Body of pancreas (tissue), 4 donors: ENCODE results near the gene TXNIP. TPM values are rescaled to one million over a fixed set of nuclear protein-coding genes. Genes with fewer than 3 reads are reported as not detected.
A peak's percentile ranks its signal among the peaks of the same experiment; 100 is the strongest.

Source experiments
- ATAC-seq: fragments of 150-250 bp; one replicate; pipeline ENCODE4 v1.9.1; 2016
- DNase-seq, 4 donors: peaks; one replicate each; pipeline ENCODE4 v3.0.0-alpha.2; 2019
- H3K27ac ChIP-seq, 4 donors: fragments of 200-600 bp; sonication (generic); 1 replicate in 3 of 4; 2 replicates in 1 of 4; pipeline versions ENCODE4 v1.5.1 to v1.6.1; 2016 to 2019; ENCODE audit warnings: mild to moderate bottlenecking in 1 of 4, mixed read lengths in 1 of 4, moderate library complexity in 1 of 4
- H3K27me3 ChIP-seq, 2 donors: fragments of 200-600 bp; sonication (generic); one replicate each; pipeline ENCODE4 v1.6.0; 2016; ENCODE audit warnings: mild to moderate bottlenecking in 1 of 2
- H3K36me3 ChIP-seq, 2 donors: fragments of 200-600 bp; sonication (generic); replicated peaks in 1 of 2; 2 replicates each; pipeline ENCODE4 v1.5.1; 2016; ENCODE audit warnings: low read depth in 2 of 2; ENCODE audit not compliant: insufficient read depth in 1 of 2
- H3K4me1 ChIP-seq: fragments of 200-600 bp; sonication (generic); one replicate; pipeline ENCODE4 v1.6.0; 2016
- H3K4me3 ChIP-seq, 2 donors: fragments of 200-600 bp; sonication (generic); 1 replicate in 1 of 2; 2 replicates in 1 of 2; pipeline ENCODE4 v1.5.1; 2016 to 2019
- H3K9me3 ChIP-seq, 3 donors: fragments of 200-600 bp; sonication (generic); 1 replicate in 2 of 3; 2 replicates in 1 of 3; pipeline ENCODE4 v1.5.1; 2016
- POLR2A ChIP-seq, 3 donors: fragments of 450-650 bp; IDR thresholded peaks; one replicate each; pipeline ENCODE4 v1.6.1; 2016; ENCODE audit warnings: antibody characterized with exemption in 3 of 3, mild to moderate bottlenecking in 2 of 3
- WGBS, 2 donors: methylation state at CpG; one replicate each; pipeline ENCODE4 v1.1.5; 2017; 5-methylcytosine and 5-hydroxymethylcytosine counted together
- intact Hi-C: fragments of 100-400 bp; cut with DNase I; formaldehyde crosslinking; loops from one replicate; pipeline ENCODE4 v1.15.1; 2023
- total RNA-seq, 2 donors: library from RNA; depleted of rRNA; stranded (reverse); fragments of >200 nt; gene quantifications; one replicate each; pipeline ENCODE4 v1.1.0, GENCODE V29; 2016
- TF ChIP-seq, protein P1 (sequence below), 7 experiments: fragments of 450-650 bp in 4 of 7; fragments of 200-600 bp in 3 of 7; sonication (generic) in 3 of 7; IDR thresholded peaks; one replicate each; pipeline ENCODE4 v1.5.1; 2016 to 2019; ENCODE audit warnings: antibody characterized with exemption in 7 of 7

TXNIP gene
- total RNA-seq, 2 donors from 2014 or later, result 414 to 820 TPM

GRCh38 chr1:145983206-145983675 is 13.1 kb downstream of the TXNIP start:
- peak; percentile 79 to 91 (median 89) for DNase-seq
- peak; percentile 68 for ATAC-seq

DNA sequence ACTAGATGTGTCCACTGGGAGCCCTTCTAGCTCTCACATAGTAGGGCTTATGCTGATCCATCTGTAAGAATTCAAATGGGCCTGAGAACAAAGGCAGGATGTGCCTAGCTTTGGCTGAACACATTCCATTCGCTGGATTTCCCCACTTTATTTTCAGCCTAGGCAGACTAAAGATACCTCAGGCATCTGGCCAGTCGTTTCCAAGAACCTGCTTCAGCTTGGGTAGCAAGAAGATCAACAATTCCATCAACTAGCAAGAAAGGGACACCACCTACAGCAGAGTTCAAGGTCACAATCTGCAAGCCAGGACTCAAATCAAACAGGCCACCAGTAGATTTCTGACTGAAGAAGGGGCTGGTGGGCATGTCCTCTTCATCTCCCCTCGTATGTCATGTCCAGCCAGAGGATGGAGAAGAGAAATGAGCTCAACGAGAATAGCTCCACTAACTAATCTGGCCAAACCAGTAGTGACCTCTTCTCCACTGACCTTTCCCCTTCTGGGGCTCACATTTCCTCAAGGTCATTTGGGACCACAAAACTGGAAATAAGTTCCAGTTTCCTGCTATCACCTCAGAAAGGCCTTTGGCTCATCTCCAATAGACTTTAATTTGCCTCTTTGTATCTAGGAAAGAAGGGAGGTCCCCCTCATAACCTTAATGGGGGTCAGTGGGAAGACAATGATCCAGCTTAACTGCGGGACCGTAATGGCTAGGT is 14.2 kb downstream of the TXNIP start:
- DNase-seq, result peak in 1 of 4 donors; percentile 21
- Histone ChIP-seq H3K27ac (peak overlapping the region; percentile 72 to 90 (median 85)), H3K9me3 (no peaks in the 10 kb centered on the region), H3K27me3 (no peaks in the 10 kb centered on the region), H3K36me3 (no peaks in the 10 kb centered on the region), H3K4me3 (no peak overlapping the region), H3K4me1 (peaks cover 99% of the 10 kb centered on the region)
- 72 to 73% methylated on average over 6 of the region's 6 CpGs for WGBS, 2 donors
- TF ChIP-seq, protein P1, sequence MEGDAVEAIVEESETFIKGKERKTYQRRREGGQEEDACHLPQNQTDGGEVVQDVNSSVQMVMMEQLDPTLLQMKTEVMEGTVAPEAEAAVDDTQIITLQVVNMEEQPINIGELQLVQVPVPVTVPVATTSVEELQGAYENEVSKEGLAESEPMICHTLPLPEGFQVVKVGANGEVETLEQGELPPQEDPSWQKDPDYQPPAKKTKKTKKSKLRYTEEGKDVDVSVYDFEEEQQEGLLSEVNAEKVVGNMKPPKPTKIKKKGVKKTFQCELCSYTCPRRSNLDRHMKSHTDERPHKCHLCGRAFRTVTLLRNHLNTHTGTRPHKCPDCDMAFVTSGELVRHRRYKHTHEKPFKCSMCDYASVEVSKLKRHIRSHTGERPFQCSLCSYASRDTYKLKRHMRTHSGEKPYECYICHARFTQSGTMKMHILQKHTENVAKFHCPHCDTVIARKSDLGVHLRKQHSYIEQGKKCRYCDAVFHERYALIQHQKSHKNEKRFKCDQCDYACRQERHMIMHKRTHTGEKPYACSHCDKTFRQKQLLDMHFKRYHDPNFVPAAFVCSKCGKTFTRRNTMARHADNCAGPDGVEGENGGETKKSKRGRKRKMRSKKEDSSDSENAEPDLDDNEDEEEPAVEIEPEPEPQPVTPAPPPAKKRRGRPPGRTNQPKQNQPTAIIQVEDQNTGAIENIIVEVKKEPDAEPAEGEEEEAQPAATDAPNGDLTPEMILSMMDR (IDR thresholded peaks at IDR 0.05), result no peak
- no peak for TF ChIP-seq POLR2A (IDR thresholded peaks at IDR 0.05)
- intact Hi-C loops, result no loop called here
- ATAC-seq, result no peak

More at GRCh38 chr1:145983206-145983675, 13.1 kb downstream of the TXNIP start:
- H3K9me3 ChIP-seq, result no peaks in the 10 kb centered on the region
- no peaks in the 10 kb centered on the region for H3K27me3 ChIP-seq
- H3K27ac ChIP-seq, result peak overlapping the region; percentile 72 to 90 (median 85)
- TF ChIP-seq POLR2A (IDR thresholded peaks at IDR 0.05), result peak in 2 of 3 donors; percentile 57 to 59
- TF ChIP-seq, protein P1 (IDR thresholded peaks at IDR 0.05), result no peak
- H3K4me3 ChIP-seq, result no peak overlapping the region
- 15 to 30% methylated on average over 1 of the region's 1 CpG for WGBS, 2 donors
- H3K4me1 ChIP-seq, result peaks cover 98% of the 10 kb centered on the region
- intact Hi-C loops, result no loop called here
- H3K36me3 ChIP-seq, result no peaks in the 10 kb centered on the region

- Histone ChIP-seq H3K36me3 (no peaks in the 10 kb centered on the region), H3K27ac (peak overlapping the region; percentile 72 to 90 (median 82)), H3K4me3 (no peak overlapping the region), H3K9me3 (no peaks in the 10 kb centered on the region), H3K4me1 (peaks cover 83% of the 10 kb centered on the region), H3K27me3 (no peaks in the 10 kb centered on the region)
- DNase-seq, result peak in 2 of 4 donors; percentile 35 to 47
- 31 to 38% methylated on average over 1 of the region's 1 CpG for WGBS, 2 donors
- ATAC-seq, result no peak
- intact Hi-C loops, result no loop called here
- no peak for TF ChIP-seq POLR2A (IDR thresholded peaks at IDR 0.05)
- TF ChIP-seq, protein P1 (IDR thresholded peaks at IDR 0.05), result no peak
These were observed 15.9 kb downstream of the TXNIP start for GRCh38 chr1:145980457-145980994.

- Histone ChIP-seq H3K27me3 (no peaks in the 10 kb centered on the region), H3K9me3 (no peaks in the 10 kb centered on the region), H3K36me3 (no peaks in the 10 kb centered on the region), H3K27ac (peak overlapping the region; percentile 72 to 90 (median 82)), H3K4me1 (peaks cover 77% of the 10 kb centered on the region), H3K4me3 (no peak overlapping the region)
- DNase-seq (peak in 1 of 4 donors; percentile 21), ATAC-seq (no peak)
- 61 to 62% methylated on average over 7 of the region's 7 CpGs for WGBS, 2 donors
- TF ChIP-seq, protein P1 (IDR thresholded peaks at IDR 0.05), result no peak
- TF ChIP-seq POLR2A (IDR thresholded peaks at IDR 0.05), result no peak
- intact Hi-C loops, result no loop called here
These were observed 16.5 kb downstream of the TXNIP start for GRCh38 chr1:145979746-145980456.
